DND-41 (cell line): Measurements from ENCODE around the gene NRL.

Source experiments
- CTCF ChIP-seq: IDR thresholded peaks from 2 replicates; pipeline ENCODE4 v1.5.1; 2012; ENCODE audit warnings: borderline replicate concordance, low read length, moderate library complexity, mild to moderate bottlenecking; ENCODE audit not compliant: poor library complexity, severe bottlenecking; ENCODE audit errors: extremely low read depth
- EZH2 ChIP-seq: IDR thresholded peaks from 3 replicates; pipeline ENCODE4 v1.6.1; 2012; ENCODE audit warnings: borderline replicate concordance, low read depth, mild to moderate bottlenecking, moderate library complexity, low read length, inconsistent platforms; ENCODE audit not compliant: severe bottlenecking

- TF ChIP-seq CTCF (no peak), EZH2 (no peak)
Measured at GRCh38 chr14:24055971-24056799, 58.6 kb downstream of the NRL start.
